HepG2 (cell line): ENCODE measurements around the gene CALU. TPM values are rescaled to one million over a fixed set of nuclear protein-coding genes. Genes with fewer than 3 reads are reported as not detected.

ENCODE experiments used
- HINFP ChIP-seq: sonication (generic); formaldehyde crosslinking; IDR thresholded peaks from 2 replicates; pipeline ENCODE4 v1.4.0; 2020; ENCODE audit warnings: low read depth, mild to moderate bottlenecking, missing genetic modification reagents
- HNF1B ChIP-seq: sonication (generic); formaldehyde crosslinking; IDR thresholded peaks from 2 replicates; pipeline ENCODE4 v1.5.1; 2020; ENCODE audit warnings: mild to moderate bottlenecking, moderate library complexity, missing genetic modification reagents
- HNRNPK ChIP-seq: fragments of 200-400 bp; formaldehyde crosslinking; IDR thresholded peaks from 2 replicates; pipeline ENCODE4 v1.6.1; 2018; ENCODE audit warnings: low read length, low read depth, moderate library complexity, mild to moderate bottlenecking; ENCODE audit not compliant: poor library complexity, severe bottlenecking
- JUNB ChIP-seq: sonication (generic); formaldehyde crosslinking; IDR thresholded peaks from 2 replicates; pipeline ENCODE4 v1.8.0; 2022; ENCODE audit warnings: missing genetic modification reagents, mild to moderate bottlenecking, borderline replicate concordance
- MTF2 ChIP-seq: sonication (generic); formaldehyde crosslinking; IDR thresholded peaks from 2 replicates; pipeline ENCODE4 v1.5.0; 2020; ENCODE audit warnings: missing genetic modification reagents, borderline replicate concordance
- MXD1 ChIP-seq: sonication (generic); formaldehyde crosslinking; IDR thresholded peaks from 2 replicates; pipeline ENCODE4 v1.4.0; 2020; ENCODE audit warnings: mild to moderate bottlenecking, missing genetic modification reagents
- NR2F6 ChIP-seq, 2 experiments: IDR thresholded peaks; 2 replicates each; pipeline ENCODE4 v1.6.1; 2016; ENCODE audit warnings: antibody characterized with exemption in 1 of 2, mild to moderate bottlenecking in 1 of 2
- RARA ChIP-seq: IDR thresholded peaks from 2 replicates; pipeline ENCODE4 v1.6.1; 2016; ENCODE audit warnings: missing genetic modification reagents, missing compliant biosample characterization
- SMARCE1 ChIP-seq: fragments of 450-650 bp; IDR thresholded peaks from 2 replicates; pipeline ENCODE4 v1.6.1; 2017; ENCODE audit warnings: borderline replicate concordance
- U2AF1 ChIP-seq: fragments of 200-400 bp; formaldehyde crosslinking; optimal IDR thresholded peaks from 2 replicates; pipeline ENCODE3; 2017; ENCODE audit warnings: mild to moderate bottlenecking, low read depth, low read length
- ZBTB1 ChIP-seq: sonication (generic); formaldehyde crosslinking; IDR thresholded peaks from 2 replicates; pipeline ENCODE4 v1.4.0; 2020; ENCODE audit warnings: missing genetic modification reagents, borderline replicate concordance
- ZBTB33 ChIP-seq: sonication (generic); formaldehyde crosslinking; IDR thresholded peaks from 2 replicates; pipeline ENCODE4 v1.4.0; 2020; ENCODE audit warnings: missing genetic modification reagents
- ZFAT ChIP-seq: sonication (generic); formaldehyde crosslinking; conservative IDR thresholded peaks from 2 replicates; pipeline ENCODE4 v1.8.1; 2023; ENCODE audit warnings: missing genetic modification reagents, inconsistent platforms
- ZNF20 ChIP-seq: sonication (generic); formaldehyde crosslinking; IDR thresholded peaks from 2 replicates; pipeline ENCODE4 v1.4.0; 2020; ENCODE audit warnings: mild to moderate bottlenecking, moderate library complexity, missing genetic modification reagents
- ZNF234 ChIP-seq: sonication (generic); formaldehyde crosslinking; conservative IDR thresholded peaks from 2 replicates; pipeline ENCODE4 v1.5.1; 2020; ENCODE audit warnings: mild to moderate bottlenecking, missing genetic modification reagents
- ZNF263 ChIP-seq: sonication (generic); formaldehyde crosslinking; IDR thresholded peaks from 2 replicates; pipeline ENCODE4 v1.4.0; 2020; ENCODE audit warnings: missing genetic modification reagents
- ZNF414 ChIP-seq: sonication (generic); formaldehyde crosslinking; IDR thresholded peaks from 2 replicates; pipeline ENCODE4 v1.5.0; 2020; ENCODE audit warnings: missing genetic modification reagents
- ZNF597 ChIP-seq: sonication (generic); formaldehyde crosslinking; IDR thresholded peaks from 2 replicates; pipeline ENCODE4 v1.5.0; 2020; ENCODE audit warnings: missing genetic modification reagents
- ZNF619 ChIP-seq: sonication (generic); formaldehyde crosslinking; IDR thresholded peaks from 2 replicates; pipeline ENCODE4 v1.4.0; 2020; ENCODE audit warnings: mild to moderate bottlenecking, missing genetic modification reagents
- ZNF7 ChIP-seq: IDR thresholded peaks from 2 replicates; pipeline ENCODE4 v1.6.1; 2016; ENCODE audit warnings: missing biosample characterization, missing genetic modification reagents
- ZNF788 ChIP-seq: sonication (generic); formaldehyde crosslinking; IDR thresholded peaks from 2 replicates; pipeline ENCODE4 v1.5.0; 2020; ENCODE audit warnings: mild to moderate bottlenecking, missing genetic modification reagents, borderline replicate concordance
- polyA plus RNA-seq, 8 experiments: library from polyadenylated mRNA; depleted of rRNA in 3 of 8; stranded (reverse) in 7 of 8; unstranded in 1 of 8; fragments of >200 nt; fragmentation: Illumina TruSeq in 4 of 8; extraction: Trizol in 4 of 8; gene quantifications; 2 replicates each; pipeline versions ENCODE4 v1.2.1 to v1.2.3, GENCODE V29; 2011 to 2016; ENCODE audit warnings: low read depth in 4 of 8, missing spikeins in 1 of 8, mixed read lengths in 1 of 8; ENCODE audit not compliant: insufficient read depth in 1 of 8
- total RNA-seq, 5 experiments: library from RNA; depleted of rRNA; stranded (reverse); fragments of >200 nt; fragmentation: Illumina TruSeq; extraction: Trizol; gene quantifications; 2 replicates each; pipeline ENCODE4 v1.2.3, GENCODE V29; 2016; ENCODE audit warnings: low read depth in 1 of 5

The CALU gene
- total and polyA plus RNA-seq, 2 of the 13 experiments (the other 11 are each of a cell fraction or from before 2014, with no cell fraction given) = 198 to 252 TPM

- TF ChIP-seq MXD1 = peak; percentile 92
- no peak for TF ChIP-seq ZNF619 (CRISPR knock-in tag)
- no peak; the same call in 1 of the 2 replicates for TF ChIP-seq ZNF414 (CRISPR knock-in tag)
- no peak for TF ChIP-seq SMARCE1
- peak; percentile 39; the same call in 1 of the 2 replicates for TF ChIP-seq NR2F6 (IDR thresholded peaks at IDR 0.05)
- TF ChIP-seq NR2F6 (CRISPR knock-in tag; IDR thresholded peaks at IDR 0.05) = 0 out of 2 replicates have a peak, but pooled peaks have one; percentile 19
- no peak for TF ChIP-seq ZBTB33
- no peak for TF ChIP-seq ZNF788 (CRISPR knock-in tag)
- TF ChIP-seq ZNF20 (CRISPR knock-in tag) = no peak
- TF ChIP-seq U2AF1 = no peak
- no peak for TF ChIP-seq ZBTB1 (CRISPR knock-in tag)
- TF ChIP-seq ZNF597 (CRISPR knock-in tag) = no peak
- TF ChIP-seq ZNF7 (CRISPR knock-in tag) = no peak
- TF ChIP-seq ZNF234 (CRISPR knock-in tag) = no peak
- no peak for TF ChIP-seq ZFAT
- TF ChIP-seq RARA (CRISPR knock-in tag) = no peak
- no peak for TF ChIP-seq MTF2 (CRISPR knock-in tag)
- peak; percentile 37; the same call in 1 of the 2 replicates for TF ChIP-seq HNF1B (CRISPR knock-in tag)
- TF ChIP-seq HINFP (CRISPR knock-in tag) = no peak
- peak; percentile 38 for TF ChIP-seq HNRNPK
- 0 out of 2 replicates have a peak, but pooled peaks have one; percentile 29 for TF ChIP-seq JUNB (CRISPR knock-in tag)
- TF ChIP-seq ZNF263 = peak; percentile 18; the same call in 1 of the 2 replicates
These were observed at the start of gene CALU (continued) for GRCh38 chr7:128739048-128739962.
